Fibroblast of the aortic adventitia (primary cell): ENCODE data around the gene ARHGAP10. TPM values are rescaled to one million over a fixed set of nuclear protein-coding genes. Genes with fewer than 3 reads are reported as not detected.
A peak's percentile ranks its signal among the peaks of the same experiment; 100 is the strongest.

Experiments used
- DNase-seq: peaks from one replicate; pipeline ENCODE4 v3.0.0-alpha.2; 2010; ENCODE audit warnings: low read depth
- H3K4me3 ChIP-seq: 2 replicates; pipeline ENCODE4 v1.5.1; 2011; ENCODE audit warnings: low read depth, mild to moderate bottlenecking, control low read depth, low read length, moderate library complexity
- total RNA-seq: library from RNA; depleted of rRNA; stranded (reverse); fragments of >200 nt; gene quantifications from 2 replicates; pipeline ENCODE4 v1.2.3, GENCODE V29; 2012; ENCODE audit warnings: low replicate concordance
- TF ChIP-seq, protein P1 (sequence below): IDR thresholded peaks from 2 replicates; pipeline ENCODE4 v1.5.1; 2011; ENCODE audit warnings: mild to moderate bottlenecking, low read length, control low read depth, inconsistent platforms; ENCODE audit not compliant: insufficient read depth

Gene ARHGAP10
- total RNA-seq, 1 donor, result 45.0 TPM

DNA sequence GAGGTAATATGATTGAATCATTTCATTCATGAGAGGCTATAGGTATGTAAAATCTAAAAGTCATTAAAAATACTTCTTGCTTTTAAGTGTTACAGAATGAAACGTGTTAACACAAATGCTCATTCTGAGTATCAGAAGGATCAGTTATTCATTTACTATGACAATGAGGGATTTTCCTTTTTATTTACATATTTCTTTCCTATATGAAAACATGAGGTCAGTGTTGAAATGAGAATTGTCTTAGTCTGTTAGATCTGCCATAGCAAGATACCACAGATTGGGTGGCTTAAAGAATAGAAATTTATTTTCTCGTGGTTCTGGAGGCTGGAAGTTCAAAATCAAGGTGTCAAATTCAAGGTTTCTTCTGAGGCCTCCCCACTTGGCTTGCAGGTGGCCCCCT lies 181.2 kb downstream of the ARHGAP10 start:
- DNase-seq, result no peak
- TF ChIP-seq, protein P1, sequence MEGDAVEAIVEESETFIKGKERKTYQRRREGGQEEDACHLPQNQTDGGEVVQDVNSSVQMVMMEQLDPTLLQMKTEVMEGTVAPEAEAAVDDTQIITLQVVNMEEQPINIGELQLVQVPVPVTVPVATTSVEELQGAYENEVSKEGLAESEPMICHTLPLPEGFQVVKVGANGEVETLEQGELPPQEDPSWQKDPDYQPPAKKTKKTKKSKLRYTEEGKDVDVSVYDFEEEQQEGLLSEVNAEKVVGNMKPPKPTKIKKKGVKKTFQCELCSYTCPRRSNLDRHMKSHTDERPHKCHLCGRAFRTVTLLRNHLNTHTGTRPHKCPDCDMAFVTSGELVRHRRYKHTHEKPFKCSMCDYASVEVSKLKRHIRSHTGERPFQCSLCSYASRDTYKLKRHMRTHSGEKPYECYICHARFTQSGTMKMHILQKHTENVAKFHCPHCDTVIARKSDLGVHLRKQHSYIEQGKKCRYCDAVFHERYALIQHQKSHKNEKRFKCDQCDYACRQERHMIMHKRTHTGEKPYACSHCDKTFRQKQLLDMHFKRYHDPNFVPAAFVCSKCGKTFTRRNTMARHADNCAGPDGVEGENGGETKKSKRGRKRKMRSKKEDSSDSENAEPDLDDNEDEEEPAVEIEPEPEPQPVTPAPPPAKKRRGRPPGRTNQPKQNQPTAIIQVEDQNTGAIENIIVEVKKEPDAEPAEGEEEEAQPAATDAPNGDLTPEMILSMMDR, result no peak
- no peak overlapping the region for H3K4me3 ChIP-seq

DNA sequence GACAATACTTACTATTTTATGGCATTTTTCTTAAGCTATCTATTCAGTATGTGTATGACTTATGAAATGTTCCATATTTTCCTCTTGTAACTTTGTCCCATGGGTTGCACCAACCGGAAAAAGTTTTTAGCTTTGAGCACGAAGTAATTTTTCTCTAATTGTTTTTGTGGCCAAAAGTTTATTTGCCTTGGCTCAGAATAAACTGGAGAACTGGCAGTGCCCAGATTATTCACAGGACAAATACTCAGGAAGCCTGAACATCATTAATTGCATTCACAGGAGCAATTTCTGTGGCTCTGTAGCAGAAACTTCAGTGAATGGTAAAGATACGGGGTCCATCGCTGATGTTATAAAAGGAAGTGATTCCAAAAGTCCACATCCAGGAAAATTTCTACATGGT lies 184.5 kb downstream of the ARHGAP10 start:
- DNase-seq, result peak; percentile 51
- TF ChIP-seq, protein P1, result no peak
- no peak overlapping the region for H3K4me3 ChIP-seq

DNA sequence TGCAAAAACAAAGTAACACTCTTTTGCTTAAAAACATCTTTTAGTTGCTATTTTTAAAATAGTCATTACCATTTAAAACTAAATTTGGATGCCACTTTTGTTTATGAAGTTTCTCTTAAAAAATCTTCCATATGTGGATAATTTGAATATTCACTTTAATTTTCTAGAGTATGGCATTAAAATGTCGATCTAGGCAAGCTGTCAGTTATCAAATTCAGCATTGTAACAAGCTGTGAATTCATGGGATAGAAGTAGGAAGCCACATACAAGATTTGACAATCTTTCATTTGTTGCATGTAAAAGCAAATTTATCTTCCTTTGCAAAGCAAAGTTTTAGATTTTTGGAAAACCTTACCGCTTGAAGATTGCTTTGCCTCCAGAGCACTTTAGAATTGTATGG lies 191.5 kb downstream of the ARHGAP10 start:
- TF ChIP-seq, protein P1, result no peak
- DNase-seq, result no peak
- H3K4me3 ChIP-seq, result no peak overlapping the region

DNA sequence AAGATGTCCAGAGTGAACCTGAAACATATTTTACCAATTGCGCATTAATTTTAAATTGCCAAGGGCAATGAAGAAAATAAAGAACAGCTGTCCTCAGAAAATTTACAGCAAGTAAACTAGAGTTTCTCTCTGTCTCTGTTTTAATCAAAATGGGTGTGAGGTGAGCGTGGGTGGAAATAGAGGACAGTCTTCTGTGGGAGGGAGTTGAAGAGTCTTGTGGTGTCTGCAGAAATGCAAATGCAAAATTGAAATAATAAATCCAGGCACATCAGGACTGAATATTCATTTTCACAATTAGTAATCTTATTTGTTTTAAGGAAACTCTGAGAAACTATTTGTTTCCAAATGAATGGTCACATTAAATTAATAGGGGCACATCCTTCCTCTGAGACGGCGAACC lies 192.0 kb downstream of the ARHGAP10 start:
- no peak for DNase-seq
- no peak overlapping the region for H3K4me3 ChIP-seq
- TF ChIP-seq, protein P1, result no peak

DNA sequence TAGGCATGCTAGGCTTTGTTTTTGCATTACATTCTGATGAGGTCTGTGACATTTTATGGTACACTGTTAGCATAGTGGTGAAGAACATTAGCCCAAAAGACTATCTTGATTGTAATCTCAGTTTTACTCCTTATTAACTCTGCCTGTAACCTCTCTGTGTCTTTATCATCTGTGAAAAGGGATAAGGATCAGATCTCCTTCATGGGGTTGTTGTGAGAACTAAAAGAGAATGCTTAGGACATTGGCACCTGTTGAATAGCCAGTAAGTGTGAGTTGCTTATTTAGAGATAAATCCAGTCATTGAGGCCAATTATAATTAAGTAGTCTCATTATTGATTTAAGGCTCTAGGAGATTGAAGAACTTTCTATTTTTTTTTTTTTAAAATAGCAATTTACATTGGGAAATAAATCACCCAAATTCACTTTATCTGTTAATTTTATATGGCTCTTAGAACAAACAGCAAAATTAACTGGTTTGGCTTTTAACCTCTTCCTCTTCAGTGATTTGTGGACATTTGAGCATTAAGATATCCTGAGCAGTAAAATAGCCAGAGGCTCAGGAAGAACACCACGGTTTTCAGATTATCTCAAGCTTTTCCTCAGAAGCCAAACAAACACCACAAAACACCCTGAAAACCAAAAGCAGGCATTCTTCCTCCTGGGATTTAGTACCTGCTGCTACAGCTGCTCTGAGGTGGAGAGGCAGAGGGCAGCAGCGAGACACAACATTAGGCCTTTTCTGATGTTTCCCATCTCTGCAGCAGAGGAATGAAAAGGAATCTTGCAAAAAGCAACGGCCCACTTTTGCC lies 192.9 kb downstream of the ARHGAP10 start:
- TF ChIP-seq, protein P1, result peak; percentile 49

DNA sequence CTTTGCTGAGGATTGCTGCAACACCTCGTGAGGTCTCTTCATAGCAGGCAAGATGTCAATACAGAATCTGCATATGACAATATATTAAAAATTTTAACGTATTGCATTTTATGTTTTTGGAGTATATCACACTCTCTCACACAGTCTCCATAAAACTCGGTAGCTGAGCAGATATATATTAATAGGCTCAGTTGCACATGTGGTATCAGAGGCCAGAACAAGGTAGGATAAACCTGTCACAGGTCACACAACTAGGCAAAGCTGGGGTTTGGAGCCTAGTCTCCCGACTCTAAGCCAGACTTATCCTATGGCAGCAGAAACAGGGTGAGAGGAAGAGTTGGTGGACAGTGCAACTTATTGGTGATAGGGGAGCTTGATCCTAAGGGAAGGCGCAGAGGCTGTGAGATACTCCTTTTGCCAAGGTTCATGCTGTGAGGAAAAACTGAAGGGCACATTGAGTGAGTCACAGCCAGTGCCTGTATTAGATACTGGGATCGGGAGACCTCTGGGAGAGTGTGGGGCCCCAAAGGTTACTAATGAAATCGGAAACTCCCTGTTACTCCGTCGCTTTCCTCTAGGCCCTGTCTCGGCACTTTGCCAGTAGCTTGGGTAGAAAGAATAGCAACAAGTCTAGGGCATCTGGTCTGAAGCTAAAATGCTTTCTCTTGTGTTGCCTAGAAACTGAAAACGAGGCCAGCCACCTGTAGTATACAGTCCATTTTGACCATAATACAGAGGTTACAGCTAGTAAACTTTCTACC lies 195.7 kb downstream of the ARHGAP10 start:
- TF ChIP-seq, protein P1, result no peak
- no peak overlapping the region for H3K4me3 ChIP-seq
- DNase-seq, result no peak

More for the DNA sequence above, 192.9 kb downstream of the ARHGAP10 start:
- H3K4me3 ChIP-seq, result no peak overlapping the region
- DNase-seq, result peak; percentile 25
